Activated CD8-positive, alpha-beta memory T cell treated with anti-CD3 and anti-CD28 coated beads for 36 hours (primary cell): ENCODE data around the gene LGALS1. TPM values are rescaled to one million over a fixed set of nuclear protein-coding genes. Genes with fewer than 3 reads are reported as not detected.
"Not testable (repeated sequence)": the region's sequence is repeated elsewhere in the genome, so short reads cannot be mapped to it uniquely, and the experiment has no call there.

Experiments
- CTCF ChIA-PET: fragments of 350-600 bp; sonication (Branson Sonifier 250); formaldehyde crosslinking; loops from one replicate; lab custom pipeline; 2021; ENCODE audit warnings: antibody characterized with exemption; lab: Charles Lee
- POLR2A ChIA-PET: fragments of 350-600 bp; sonication (Branson Sonifier 250); formaldehyde crosslinking; loops from one replicate; lab custom pipeline; 2021; ENCODE audit warnings: antibody characterized with exemption; lab: Charles Lee
- total RNA-seq, 2 experiments: library from RNA; stranded (reverse); gene quantifications; one replicate each; pipeline ENCODE4 v1.2.3, GENCODE V29; 2021

Gene LGALS1
- total RNA-seq, 2 experiments from 2014 or later: 278 to 297 TPM

GRCh38 chr22:37717235-37717634 is 41.8 kb downstream of the LGALS1 start:
- CTCF ChIA-PET, POLR2A ChIA-PET: not testable (repeated sequence)

GRCh38 chr22:37717746-37718305 is 42.4 kb downstream of the LGALS1 start:
- POLR2A ChIA-PET, CTCF ChIA-PET: not testable (repeated sequence)

GRCh38 chr22:37725551-37726240 is 50.3 kb downstream of the LGALS1 start:
- ChIA-PET POLR2A (no interaction called here), CTCF (no interaction called here)

GRCh38 chr22:37726241-37726887 is 50.9 kb downstream of the LGALS1 start:
- CTCF ChIA-PET: no interaction called here

GRCh38 chr22:37728620-37729019 is 53.2 kb downstream of the LGALS1 start:
- CTCF ChIA-PET: no interaction called here
- POLR2A ChIA-PET: no interaction called here

More at GRCh38 chr22:37726241-37726887, 50.9 kb downstream of the LGALS1 start:
- POLR2A ChIA-PET: no interaction called here

Other genes starting within 250 kb of the LGALS1 start
- gene ELFN2, start 248.2 kb upstream of the LGALS1 start, total RNA-seq: under 1 TPM; 0.04 to 0.06 TPM
- gene MFNG, start 189.3 kb upstream of the LGALS1 start, total RNA-seq: 100 to 1,000 TPM; 191 to 199 TPM
- gene CARD10, start 156.2 kb upstream of the LGALS1 start, total RNA-seq: under 1 TPM in 1 of 2 experiments, not detected in 1; 0.29 TPM
- gene CDC42EP1, start 115.2 kb upstream of the LGALS1 start, total RNA-seq: under 1 TPM; 0.36 to 0.73 TPM
- not detected for gene LGALS2, start 95.5 kb upstream of the LGALS1 start, total RNA-seq
- gene GGA1, start 66.8 kb upstream of the LGALS1 start, total RNA-seq: 10 to 100 TPM; 75.5 to 80.3 TPM
- gene SH3BP1, start 36.0 kb upstream of the LGALS1 start, total RNA-seq: 100 to 1,000 TPM; 102 to 105 TPM
- gene PDXP, start 16.9 kb upstream of the LGALS1 start, total RNA-seq: 10 to 100 TPM; 46.2 to 50.6 TPM
- 10 to 100 TPM; 50.5 to 54.6 TPM for gene NOL12, start 10.7 kb downstream of the LGALS1 start, total RNA-seq
- 10 to 100 TPM; 24.1 to 24.8 TPM for gene TRIOBP, start 21.4 kb downstream of the LGALS1 start, total RNA-seq
- 10 to 100 TPM; 10.9 to 11.7 TPM for gene GCAT, start 132.3 kb downstream of the LGALS1 start, total RNA-seq
- gene GALR3, start 147.7 kb downstream of the LGALS1 start, total RNA-seq: not detected
- 10 to 100 TPM; 25.4 to 26.4 TPM for gene ANKRD54, start 168.7 kb downstream of the LGALS1 start, total RNA-seq
- gene EIF3L, start 173.8 kb downstream of the LGALS1 start, total RNA-seq: 100 to 1,000 TPM; 533 to 559 TPM
- gene MICALL1, start 230.7 kb downstream of the LGALS1 start, total RNA-seq: 10 to 100 TPM; 17.9 to 20.5 TPM